Stimulated activated naive CD4-positive, alpha-beta T cell treated with Interleukin-2 at 50 U/mL for 16 hours (primary cell): Measurements from ENCODE around the gene PREPL.
"Not testable (repeated sequence)": the region's sequence is repeated elsewhere in the genome, so short reads cannot be mapped to it uniquely, and the experiment has no call there.

ENCODE experiments used
- DNase-seq: peaks from one replicate; lab custom pipeline; 2025; lab: John Stamatoyannopoulos, UW

PREPL gene

DNA sequence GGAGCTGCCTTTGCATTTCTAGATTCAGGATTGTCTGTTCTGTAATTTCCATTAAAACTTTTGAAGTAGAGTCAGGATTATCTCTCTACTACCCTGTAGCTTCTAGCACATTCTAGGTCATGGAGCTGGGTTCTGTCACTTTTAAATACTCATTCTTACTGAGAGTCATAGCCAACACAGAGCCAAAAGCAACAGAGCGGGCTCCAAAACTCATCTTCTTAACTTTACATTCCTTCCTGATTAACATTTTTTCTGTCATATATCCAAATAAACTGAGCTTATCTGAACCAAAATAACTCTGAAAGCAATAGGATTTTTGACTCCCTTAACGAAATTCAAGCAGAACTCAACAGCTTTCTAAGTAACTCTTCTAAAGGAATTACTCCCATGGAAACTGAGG lies 12.9 kb downstream of the PREPL start:
- DNase-seq, result no peak

GRCh38 chr2:44347526-44347925 lies 13.8 kb downstream of the PREPL start:
- DNase-seq, result no peak

DNA sequence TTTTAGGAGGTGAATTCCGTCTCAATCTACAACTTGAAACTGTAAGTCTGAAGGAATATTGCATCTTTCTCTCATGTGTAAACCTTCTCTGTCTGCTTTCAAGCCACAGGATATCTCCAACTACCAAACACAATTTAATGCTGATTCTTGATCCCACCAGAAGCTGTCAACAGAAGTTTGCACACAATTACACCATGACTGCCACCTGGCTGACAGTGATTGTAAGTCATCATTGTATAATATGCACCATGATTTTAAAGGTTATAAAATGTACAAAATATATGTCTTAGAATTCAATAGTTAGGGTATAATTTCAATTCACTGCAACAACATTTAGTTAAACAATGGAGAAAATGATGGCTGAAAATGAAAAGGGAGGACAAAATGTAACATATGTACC lies 18.4 kb downstream of the PREPL start:
- no peak for DNase-seq

- DNase-seq, result no peak
Observed at GRCh38 chr2:44335806-44336538, 25.3 kb downstream of the PREPL start.

DNA sequence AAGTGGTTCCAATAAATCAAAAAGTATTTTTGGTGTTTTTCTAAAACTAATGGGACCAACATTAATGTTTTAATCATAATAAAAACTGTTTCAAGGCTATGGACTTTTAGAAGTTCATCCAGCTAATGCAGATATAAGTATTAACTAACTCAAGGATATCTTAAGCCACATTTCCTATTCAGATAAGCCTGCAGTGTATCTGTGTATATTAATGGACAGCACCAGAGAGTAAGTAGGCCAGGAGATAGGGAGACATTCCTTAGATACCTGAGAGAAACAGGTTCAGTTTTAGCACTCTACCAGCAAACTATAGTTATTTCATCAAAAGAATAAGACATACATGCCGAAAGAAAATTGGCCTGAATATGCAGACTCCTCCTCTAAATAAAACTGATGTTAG lies 27.3 kb downstream of the PREPL start:
- DNase-seq, result no peak

GRCh38 chr2:44330801-44331200 lies 30.5 kb downstream of the PREPL start:
- DNase-seq, result no peak

GRCh38 chr2:44329343-44329742 lies 32.0 kb downstream of the PREPL start:
- no peak for DNase-seq

- no peak for DNase-seq
Observed at GRCh38 chr2:44328750-44329149, 32.5 kb downstream of the PREPL start.

- DNase-seq, result no peak
Observed at GRCh38 chr2:44326548-44327264, 34.6 kb downstream of the PREPL start.

DNA sequence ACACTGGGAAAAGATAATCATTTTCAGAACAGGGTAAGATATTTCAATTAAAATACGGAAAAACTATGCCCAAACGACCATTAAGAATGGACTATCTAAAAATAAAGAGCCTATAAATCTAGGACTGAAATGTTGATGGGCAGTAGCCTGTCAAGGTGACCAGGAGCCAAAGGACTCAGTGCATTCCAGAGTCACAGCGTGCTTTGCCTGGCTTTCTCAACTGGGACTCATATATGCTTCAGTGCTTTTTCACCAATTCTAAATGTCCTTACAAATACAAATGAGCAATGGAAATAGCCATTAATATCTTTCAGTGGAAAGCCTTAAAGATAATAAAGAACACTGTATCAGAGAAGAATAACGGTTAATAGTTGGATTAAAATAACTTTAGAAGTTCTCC lies 35.4 kb downstream of the PREPL start:
- DNase-seq, result no peak

- no peak for DNase-seq
Observed at GRCh38 chr2:44324971-44325426, 36.3 kb downstream of the PREPL start.

DNA sequence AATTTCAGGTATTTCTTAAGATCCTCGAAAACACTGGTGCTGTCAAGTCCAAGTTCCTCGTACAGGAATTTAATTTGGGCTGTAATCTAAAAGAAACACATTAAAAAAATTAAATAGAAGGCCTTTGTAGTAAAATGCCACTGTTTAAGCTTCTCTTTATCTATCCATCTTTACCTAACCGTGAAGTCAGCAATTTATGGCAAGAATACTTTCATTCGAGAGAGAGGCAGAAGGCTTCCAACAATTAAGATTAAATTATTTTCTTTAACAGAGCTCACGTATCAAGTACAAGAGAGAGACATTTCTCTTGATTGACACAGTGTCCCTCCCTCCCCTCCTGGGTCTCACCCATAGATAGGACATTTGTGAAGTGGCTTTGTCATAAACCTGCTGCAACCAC lies 39.9 kb downstream of the PREPL start:
- DNase-seq, result no peak

GRCh38 chr2:44320832-44321231 lies 40.5 kb downstream of the PREPL start:
- DNase-seq, result no peak

DNA sequence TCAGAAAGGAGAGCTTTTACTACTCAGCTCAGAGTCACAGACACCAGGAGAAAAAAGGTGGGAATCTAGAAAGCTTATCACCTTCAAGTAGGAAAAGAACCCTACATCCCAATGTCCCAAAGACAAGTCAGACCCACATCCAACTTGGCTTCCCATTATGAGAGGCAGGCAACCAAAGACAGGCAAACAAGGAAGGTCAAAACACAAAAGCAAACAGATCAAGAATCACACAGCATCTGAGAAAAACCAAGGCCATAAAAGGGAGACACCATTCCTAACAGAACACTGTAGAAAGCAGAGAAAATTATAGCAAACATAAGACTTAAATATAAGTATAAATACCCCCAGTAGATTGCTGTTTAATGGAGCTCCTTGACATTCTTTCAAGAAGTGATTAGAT lies 45.3 kb downstream of the PREPL start:
- no peak for DNase-seq

GRCh38 chr2:44314362-44314761 lies 46.9 kb downstream of the PREPL start:
- DNase-seq, result no peak

DNA sequence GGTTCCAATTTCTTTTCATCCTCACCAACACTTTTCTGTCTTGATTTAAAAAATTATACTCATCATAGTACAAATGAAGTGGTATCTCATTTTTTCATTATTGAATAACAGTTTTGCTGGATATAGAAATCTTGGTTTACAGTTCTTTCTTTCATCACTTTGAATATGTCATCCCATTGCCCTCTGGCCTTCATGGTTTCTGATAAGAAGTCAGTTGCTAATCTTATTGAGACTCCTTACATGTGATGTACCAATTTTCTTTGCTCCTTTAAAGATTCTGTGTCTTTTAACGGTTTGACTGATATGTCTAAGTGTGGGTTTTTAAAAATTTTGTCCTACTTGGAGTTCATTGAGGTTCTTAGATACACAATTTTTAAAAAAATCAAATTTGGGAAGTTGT lies 51.0 kb downstream of the PREPL start:
- DNase-seq, result no peak

GRCh38 chr2:44305882-44306281 lies 55.4 kb downstream of the PREPL start:
- no peak for DNase-seq

GRCh38 chr2:44304258-44304657 lies 57.0 kb downstream of the PREPL start:
- DNase-seq, result no peak

DNA sequence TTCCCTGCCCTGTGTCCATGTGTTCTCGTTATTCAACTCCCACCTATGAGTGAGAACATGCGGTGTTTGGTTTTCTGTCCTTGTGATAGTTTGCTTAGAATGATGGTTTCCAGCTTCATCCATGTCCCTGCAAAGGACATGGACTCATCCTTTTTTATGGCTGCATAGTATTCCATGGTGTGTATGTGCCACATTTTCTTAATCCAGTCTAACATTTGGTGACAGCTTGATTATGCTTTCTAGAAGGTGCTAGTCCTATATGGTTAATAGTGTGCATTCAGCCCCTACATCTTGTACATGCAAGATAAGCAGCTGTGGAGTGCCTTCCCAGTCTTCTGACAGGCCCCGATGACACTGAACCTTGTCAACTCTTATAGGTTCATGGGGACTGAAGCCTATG lies 57.5 kb downstream of the PREPL start:
- DNase-seq, result not testable (repeated sequence)

DNA sequence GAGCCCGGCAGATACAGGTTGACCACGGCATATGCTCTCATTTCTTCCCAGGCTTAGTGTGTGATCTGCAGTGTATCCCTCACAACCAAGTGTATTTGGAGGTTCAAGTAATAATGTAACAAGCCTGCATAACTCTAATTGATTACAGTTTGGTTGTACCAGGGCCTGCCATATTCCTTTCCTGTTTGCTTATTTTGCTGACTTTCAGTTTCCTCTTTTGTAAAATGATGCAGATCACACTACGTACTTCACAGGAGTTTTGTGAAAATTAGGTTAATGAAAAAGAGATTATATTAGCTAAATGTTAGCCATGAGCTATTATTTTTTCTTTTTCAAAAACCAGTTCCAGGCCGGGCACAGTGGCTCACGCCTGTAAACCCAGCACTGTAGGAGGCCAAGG lies 60.2 kb downstream of the PREPL start:
- DNase-seq, result no peak

- no peak for DNase-seq
Observed at GRCh38 chr2:44299635-44300034, 61.7 kb downstream of the PREPL start.

DNA sequence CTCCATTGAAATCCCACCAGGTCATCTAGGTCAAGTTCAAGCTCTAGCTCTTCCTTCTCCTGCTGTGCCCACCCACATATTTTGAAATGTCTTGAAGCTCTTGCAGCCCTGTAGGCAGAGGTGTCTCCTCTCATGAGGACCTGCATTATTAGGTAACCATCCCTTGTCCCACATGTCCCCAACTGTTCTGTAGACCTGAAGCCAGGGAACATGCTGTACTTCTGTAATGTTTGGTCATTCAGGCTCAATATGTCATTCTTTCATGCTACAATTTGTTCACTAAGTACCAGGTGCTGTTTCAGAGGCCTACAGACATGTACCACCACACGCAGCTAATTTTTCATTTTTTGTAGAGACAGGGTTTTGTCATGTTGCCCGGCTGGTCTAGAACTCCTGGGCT lies 63.9 kb downstream of the PREPL start:
- DNase-seq, result no peak

- no peak for DNase-seq
Observed at GRCh38 chr2:44296653-44297052, 64.6 kb downstream of the PREPL start.
